ENCODE data around the gene PCDHB9.

GRCh38 chr5:141182248-141182647, 4.7 kb upstream of the PCDHB9 start, which contains the start of gene PCDHB16:
- TF ChIP-seq POLR2A (IDR thresholded peaks at IDR 0.05; ENCODE audit: low read depth, low read length): no peak
- no peak for TF ChIP-seq POLR2AphosphoS5 (IDR thresholded peaks at IDR 0.05; ENCODE audit: low read depth, low read length)
